GM21360 (cell line): ENCODE results near the gene JUN.

Experiments
- ATAC-seq: cut with Tn5 transposase; IDR thresholded peaks from one replicate; pipeline ENCODE4 v1.9.1; 2021; ENCODE audit warnings: mild to moderate bottlenecking, moderate library complexity; ENCODE audit not compliant: unreplicated experiment

Gene JUN

DNA sequence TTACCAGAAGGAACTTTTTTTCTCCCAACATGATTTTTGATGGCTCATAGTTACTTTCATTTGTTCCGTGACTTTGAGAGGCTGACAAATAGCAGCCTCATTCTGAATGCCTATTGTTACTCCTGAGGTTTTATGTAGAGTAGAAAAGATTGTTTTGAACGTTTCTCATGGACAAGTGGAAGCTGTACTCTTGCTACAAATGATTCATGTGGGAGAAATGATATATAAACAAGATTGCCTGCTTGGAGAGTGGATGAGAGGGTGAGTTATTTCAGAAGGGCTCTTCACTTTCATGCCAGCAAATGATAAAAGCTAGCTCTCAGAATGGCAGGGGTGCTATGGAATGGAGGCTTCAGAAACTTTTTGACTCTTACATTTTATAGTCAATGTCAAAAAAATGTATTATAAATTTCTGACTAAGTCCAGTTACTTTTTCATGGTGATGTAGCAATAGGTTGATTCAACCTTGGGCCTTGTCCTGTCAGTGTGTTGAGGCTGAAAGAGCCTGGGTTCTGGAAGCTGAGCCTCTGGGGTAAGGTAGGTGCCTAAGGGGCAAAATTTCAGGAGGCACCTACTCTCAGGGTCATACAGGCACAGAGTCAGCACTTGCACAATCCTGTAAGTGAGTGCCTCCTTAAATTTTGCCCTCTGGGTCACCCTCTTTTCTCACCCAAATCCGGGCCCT lies 19.4 kb downstream of the JUN start:
- ATAC-seq: no peak

- ATAC-seq: no peak
Measured at GRCh38 chr1:58763214-58763613, 20.6 kb downstream of the JUN start.

DNA sequence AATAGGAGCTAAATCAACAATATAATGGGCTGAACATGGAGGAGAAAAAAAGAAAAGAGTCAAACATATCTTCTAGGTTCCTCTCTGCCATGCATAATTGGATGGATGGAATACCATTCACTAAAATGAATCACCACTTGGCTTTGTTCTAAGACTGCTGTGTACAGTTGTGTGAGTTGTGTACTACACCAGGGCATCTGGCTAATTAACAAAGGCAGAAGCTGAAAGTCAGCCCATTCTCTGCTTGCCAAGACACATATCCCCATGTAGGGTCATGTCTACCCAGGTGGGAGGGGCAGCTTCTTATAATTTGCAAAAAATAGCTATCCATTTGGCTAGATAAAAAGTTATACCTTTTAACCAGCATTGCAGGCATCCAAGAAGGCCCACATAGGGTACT lies 21.0 kb downstream of the JUN start:
- no peak for ATAC-seq

DNA sequence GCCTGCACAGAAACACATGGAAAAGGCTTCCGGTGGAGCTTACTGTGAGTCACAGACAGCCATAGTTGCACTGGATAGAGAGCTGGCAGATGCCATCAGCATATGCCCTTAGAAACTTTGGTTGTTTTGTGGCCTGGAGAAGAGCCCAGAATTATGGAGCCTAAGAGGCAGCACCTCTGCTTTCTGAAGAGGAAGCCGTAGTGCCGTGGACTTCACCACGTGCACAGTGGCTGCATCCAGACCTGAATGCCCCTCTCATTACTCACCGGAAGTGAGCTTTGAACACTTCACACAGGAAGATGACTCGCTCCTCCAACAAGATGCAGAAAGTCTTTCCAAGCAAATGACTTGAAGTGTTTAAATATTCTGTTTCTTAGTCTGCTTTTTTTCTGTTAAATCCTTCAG lies 28.4 kb downstream of the JUN start:
- peak; percentile 71 for ATAC-seq

DNA sequence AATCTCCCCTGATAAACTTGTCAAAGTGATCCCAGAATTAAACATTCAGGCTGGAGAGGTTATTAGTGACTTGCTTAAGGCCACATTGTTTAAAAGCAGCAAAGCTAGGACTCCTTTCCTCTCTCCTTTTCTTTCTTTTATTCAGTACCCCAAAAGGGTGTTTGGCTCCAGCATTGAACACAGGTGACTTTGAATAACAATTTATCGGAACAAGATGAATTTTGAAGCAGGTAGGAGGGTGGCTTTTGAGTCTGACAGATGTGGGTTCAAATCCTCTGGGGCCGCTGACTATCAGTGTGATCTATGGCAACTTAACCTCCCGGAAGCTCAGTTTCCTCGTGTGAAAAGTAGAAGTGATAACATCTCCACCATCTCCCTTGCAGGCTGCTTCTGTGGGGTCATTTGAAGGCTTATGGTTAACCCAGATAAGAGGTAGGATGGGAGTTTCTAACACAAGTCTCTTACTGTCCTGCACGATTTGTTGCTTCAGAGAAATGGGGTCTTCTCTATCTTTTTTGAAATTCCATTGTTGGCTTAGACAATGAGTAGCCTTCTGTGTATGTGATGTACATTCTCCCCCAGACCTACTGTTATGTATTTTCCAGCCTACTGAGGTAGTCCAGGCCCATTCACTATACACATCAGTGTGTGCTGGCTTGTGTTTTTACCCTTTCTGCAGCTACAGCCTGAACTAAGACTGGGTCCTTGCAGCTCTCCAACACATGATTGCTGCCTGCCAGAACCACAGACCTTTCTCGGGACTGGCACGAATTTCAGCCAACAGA lies 29.0 kb downstream of the JUN start:
- ATAC-seq: peak; percentile 12

GRCh38 chr1:58754073-58754613 lies 29.7 kb downstream of the JUN start:
- no peak for ATAC-seq

DNA sequence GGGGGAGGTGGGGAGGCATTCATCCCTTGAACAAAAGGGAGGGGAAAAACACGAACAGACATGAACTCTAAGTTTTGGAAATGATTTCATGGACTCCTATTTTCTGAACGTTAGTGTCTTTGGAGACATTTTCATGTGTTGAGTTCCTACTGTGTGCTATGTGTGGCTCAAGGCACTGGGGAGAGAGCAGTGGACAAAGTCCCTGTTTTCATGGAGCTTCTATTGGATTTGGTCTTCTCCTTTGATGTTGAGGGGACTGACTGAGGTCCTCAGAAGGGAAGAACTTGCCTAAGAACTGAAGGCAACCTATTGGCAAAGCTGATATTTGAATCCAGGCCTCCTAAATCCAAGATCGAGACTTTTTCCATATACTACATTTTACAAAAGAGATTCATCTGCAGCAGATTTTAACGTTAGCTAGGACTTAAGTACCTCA lies 30.4 kb downstream of the JUN start:
- ATAC-seq: no peak

GRCh38 chr1:58749646-58750045 lies 34.2 kb downstream of the JUN start:
- ATAC-seq: no peak

- no peak for ATAC-seq
Measured at GRCh38 chr1:58748666-58749065, 35.2 kb downstream of the JUN start.

DNA sequence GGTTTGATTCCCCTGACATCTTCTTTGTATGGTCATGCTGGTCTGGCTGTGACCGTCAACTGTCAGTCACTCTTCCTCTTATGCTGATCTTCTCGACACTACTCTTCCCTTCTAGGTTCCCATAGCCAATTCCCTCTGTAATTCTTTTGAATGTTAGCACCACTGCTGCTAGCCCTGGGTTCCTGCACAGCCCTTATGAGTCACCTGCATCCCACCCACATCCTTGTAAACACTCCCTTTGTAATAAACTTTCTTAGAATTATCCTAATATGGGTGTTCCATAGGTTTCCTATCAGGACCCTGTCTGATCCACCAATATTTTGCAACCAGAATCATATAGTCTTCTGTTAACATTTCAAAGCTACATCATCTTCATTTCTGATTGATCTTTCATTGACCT lies 37.1 kb downstream of the JUN start:
- ATAC-seq: no peak

DNA sequence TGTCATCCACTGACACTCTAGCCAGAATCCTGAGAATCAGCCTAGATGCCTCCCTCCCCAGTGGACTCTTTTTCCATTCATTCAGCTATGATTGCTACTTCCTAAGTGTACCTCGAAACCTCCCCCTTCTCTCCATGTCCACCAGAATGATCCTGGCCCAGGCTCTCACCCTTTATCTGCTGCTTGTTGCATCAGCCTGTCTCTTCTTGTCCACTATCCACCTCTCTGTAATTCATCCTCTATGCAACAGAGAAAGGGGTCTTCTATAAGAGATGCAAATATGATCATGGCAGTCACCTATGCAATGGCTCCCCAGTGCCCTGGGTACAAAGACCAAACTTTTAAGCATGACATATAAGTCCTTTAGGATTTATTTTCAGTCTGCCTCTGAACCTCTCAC lies 37.7 kb downstream of the JUN start:
- no peak for ATAC-seq

DNA sequence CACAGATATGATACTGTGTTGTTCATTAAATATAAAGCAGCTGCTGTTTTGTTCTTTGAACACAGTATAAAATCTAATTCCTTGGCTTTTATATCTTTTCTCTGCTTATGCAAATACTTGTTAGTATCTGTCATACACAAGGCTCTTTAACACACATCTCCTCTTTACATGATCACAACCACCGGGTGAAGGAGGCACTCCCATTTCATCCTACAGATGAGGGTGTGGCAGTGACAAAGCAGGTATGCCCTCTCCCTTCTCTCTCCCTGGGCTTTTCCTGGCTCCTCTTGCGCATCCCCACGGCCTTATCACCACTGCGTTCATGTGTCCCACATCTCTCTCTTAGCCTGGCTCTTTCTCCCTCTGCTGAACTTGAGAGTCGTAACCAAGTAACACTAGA lies 38.2 kb downstream of the JUN start:
- ATAC-seq: no peak

DNA sequence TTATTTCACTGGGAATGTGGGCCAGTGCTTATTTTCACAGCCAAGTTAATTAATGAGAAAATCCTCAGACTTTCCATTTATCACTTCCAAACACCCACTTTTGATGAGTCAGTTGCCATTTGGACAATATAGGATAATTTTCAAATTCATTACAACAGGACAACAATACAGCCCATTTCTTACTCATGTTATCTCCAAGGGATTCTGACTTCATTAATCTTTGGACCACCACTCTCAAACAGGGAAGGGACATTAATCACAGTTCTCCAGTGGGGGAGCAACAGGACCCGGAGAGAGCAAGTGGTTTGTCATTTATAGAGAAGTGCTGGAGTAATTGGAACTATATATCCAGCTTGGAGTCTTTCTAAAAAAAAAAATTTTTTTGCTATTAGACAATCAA lies 38.7 kb downstream of the JUN start:
- ATAC-seq: no peak

DNA sequence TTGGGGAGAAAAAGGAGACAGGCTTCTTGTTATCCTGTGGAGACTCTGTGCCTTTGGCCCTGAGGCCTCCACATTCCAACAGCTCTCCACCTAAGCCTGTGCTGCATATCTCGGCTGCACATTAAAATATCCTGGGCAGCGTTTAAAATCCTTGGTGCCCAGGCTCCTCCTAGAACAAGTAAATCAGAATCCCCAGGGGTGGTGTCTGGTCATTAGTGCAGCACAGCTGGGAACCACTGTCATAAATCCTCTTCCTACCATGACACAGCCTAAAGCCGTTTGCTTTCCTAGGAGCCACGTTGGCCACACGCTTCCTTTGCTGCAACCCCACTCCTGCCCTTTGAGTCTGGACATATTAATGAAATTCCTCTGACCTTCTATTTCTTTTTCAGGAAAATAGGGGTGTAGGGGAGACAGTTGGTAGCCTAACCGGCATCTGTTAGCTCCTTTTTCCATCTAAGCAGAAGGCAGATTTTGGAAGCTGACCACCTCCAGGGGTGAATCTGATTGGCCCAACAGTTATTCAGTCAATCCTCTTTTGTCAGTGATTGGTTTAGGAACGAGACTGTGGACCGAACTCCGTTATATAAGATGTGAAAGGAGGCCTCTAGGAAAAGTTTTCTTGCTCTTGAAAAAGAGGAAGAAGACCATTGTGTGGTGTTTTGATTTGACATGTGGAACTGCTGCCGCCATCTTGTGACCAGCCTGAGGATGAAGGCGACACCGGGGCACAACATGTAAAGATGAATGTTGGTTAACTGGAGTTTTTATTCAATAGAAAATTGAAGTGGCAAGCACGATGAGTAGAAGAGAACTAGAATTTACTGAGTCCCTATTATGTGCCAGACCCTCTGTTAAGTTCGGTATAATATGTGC lies 41.9 kb downstream of the JUN start:
- ATAC-seq: no peak

GRCh38 chr1:58739856-58740466 lies 43.9 kb downstream of the JUN start:
- no peak for ATAC-seq

- no peak for ATAC-seq
Measured at GRCh38 chr1:58738876-58739275, 45.0 kb downstream of the JUN start.

DNA sequence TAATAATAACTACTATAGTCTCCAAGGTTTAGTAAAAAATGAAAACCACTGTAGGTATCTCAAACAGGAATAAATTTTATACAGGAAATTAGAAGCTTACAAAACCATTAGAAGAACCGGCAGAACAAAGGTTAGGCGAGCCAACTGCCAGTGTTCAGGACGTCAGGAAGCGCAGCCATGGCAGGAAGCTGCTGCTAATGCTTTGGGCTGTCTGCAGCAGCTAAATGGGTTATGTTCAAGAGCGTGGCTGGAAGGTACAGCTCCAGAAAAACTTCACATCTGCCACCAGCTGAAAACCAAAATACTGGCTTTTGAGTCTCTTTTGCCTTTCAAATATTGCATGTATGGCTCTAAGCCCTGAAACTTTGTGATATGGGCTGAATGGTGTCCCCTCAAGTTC lies 48.3 kb downstream of the JUN start:
- ATAC-seq: no peak

GRCh38 chr1:58734630-58735029 lies 49.2 kb downstream of the JUN start:
- no peak for ATAC-seq

GRCh38 chr1:58732087-58732775 lies 51.6 kb downstream of the JUN start:
- ATAC-seq: no peak
